Measurements from ENCODE around the gene C1QTNF5.

- no peak for TF ChIP-seq POLR2A (IDR thresholded peaks at IDR 0.05)
- no peak for TF ChIP-seq CTCF (IDR thresholded peaks at IDR 0.05)
These were observed 22.0 kb upstream of the C1QTNF5 start for GRCh38 chr11:119362741-119363080.
